ENCODE results near the gene MAL.

DNA sequence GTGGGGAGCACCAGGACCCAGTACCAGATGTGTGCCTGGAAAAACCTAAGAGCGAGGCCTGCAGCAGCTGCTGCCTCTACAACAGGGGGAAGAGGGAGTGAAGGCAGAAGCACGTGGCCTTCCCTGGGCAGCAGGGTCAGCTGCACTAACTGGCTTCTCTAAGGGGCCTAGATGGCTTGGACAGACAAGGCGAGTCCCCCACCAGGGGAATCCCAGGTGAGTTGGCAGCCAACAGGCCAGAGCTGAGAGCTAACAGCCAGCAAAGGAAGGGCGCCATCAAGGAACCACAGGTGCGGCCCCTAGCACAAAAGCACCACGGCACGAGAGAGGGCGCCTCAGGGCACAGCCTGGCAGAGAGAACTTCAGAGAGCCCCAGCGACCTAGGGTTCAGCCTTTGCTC lies 19.8 kb upstream of the MAL start:
- TF ChIP-seq, protein P1, sequence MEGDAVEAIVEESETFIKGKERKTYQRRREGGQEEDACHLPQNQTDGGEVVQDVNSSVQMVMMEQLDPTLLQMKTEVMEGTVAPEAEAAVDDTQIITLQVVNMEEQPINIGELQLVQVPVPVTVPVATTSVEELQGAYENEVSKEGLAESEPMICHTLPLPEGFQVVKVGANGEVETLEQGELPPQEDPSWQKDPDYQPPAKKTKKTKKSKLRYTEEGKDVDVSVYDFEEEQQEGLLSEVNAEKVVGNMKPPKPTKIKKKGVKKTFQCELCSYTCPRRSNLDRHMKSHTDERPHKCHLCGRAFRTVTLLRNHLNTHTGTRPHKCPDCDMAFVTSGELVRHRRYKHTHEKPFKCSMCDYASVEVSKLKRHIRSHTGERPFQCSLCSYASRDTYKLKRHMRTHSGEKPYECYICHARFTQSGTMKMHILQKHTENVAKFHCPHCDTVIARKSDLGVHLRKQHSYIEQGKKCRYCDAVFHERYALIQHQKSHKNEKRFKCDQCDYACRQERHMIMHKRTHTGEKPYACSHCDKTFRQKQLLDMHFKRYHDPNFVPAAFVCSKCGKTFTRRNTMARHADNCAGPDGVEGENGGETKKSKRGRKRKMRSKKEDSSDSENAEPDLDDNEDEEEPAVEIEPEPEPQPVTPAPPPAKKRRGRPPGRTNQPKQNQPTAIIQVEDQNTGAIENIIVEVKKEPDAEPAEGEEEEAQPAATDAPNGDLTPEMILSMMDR (conservative IDR thresholded peaks at IDR 0.05; ENCODE audit: low read length), result no peak
- no peak for TF ChIP-seq EZH2phosphoT487 (IDR thresholded peaks at IDR 0.05; ENCODE audit: borderline replicate concordance)
